Endometrial microvascular endothelial cells (primary cell): ENCODE data around the gene PUS1. TPM values are rescaled to one million over a fixed set of nuclear protein-coding genes. Genes with fewer than 3 reads are reported as not detected.

ENCODE experiments used
- in situ Hi-C: cut with HindIII; loops from 2 replicates; pipeline ENCODE4 v1.10.0; 2017; ENCODE audit warnings: low sequenced_read_pairs, low pct_unique_long_range_greater_than_20kb; ENCODE audit errors: inconsistent ontology term
- total RNA-seq: library from RNA; depleted of rRNA; stranded (reverse); fragments of >200 nt; gene quantifications from one replicate; pipeline ENCODE4 v1.2.3, GENCODE V29; 2015; ENCODE audit errors: inconsistent ontology term

Gene PUS1
- total RNA-seq, 1 donor from 2014 or later, result 27.0 TPM

DNA sequence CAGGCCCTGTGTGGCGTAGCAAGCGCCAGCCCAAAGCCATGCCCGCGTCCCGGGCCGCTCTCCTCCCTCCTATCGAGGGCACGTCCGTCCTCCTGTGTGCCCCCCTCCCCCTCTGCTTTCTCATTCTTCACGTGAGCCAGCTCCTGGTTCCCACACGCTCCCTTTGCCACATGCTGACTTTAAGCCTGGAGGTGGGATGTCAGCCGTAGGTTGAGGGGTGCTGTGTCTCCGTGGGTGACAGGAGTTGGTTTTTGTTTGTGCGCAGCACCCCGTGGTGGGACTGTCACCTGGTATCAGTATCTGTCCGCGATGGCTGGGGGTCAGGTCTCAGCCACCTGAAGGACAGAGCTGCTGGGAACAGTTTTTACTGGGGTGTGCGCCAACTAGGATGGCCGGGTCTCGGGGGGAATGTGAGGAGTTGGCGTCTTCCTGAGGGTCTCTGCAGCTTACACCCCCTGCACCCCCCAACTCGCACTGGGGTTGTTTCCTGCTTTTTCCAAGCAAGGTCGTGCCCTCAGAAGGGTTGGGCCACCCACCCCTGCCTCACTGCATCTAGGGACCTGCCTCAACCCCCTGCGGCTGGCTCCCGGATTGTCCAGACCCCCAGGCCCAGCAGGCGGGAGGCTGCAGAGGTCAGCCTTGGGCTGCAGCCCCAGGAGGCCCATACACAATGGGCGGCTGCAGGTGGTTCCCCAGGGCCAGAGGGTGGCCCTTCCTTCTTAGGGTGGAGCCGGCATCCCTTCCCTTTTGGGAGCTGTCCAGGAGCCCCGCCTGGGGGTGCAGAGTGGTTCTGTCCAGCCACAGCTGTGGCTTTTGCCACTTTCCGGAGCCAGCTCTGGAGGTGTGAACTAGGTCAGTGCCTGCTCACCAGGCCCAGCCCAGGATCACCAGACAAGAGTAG lies 27.4 kb upstream of the PUS1 start:
- in situ Hi-C loops, result no loop called here

DNA sequence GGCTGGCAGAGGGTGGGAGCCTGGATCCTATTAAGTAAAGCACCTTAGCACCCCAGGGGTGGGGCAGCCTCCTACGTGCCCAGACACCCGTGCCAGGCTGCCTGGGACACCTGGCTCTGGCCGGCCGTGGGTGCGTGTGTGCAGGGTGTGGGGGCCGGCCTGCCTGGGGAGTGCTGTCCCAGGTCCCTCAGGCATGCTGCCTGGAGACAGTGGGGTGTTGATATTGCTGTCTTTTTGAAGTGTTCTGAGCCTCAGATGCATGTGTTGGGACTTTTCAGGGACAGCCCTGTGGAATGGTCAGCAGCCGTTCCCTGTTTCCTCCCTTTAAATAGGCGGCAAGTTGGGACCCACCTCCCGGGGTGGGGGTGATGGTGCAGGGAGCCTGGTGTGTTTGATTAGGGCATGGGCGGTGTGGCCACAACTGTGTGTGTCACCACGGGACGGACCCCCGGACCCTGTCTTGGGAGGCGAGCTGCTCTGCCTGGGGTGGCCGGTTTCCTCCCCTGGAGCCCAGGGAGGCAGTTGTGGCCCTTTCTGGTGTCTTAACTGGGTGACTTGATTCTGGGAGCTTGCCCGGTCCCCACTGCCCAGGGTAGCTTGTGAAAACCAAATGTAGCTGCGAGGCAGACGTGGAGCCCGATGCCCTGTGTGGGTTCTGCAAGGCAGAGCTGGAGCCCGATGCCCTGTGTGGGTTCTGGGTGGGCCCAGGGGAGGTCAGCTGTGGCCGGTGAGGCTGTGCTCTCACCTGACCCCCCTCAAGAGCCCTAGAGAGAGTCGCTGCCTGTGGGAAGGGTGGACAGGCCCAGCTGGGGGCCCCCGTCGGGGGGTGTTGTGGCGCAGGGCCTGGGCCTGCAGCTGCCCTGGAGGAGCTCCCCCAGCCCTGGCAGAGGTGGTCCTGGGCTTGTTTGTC lies 26.5 kb upstream of the PUS1 start:
- in situ Hi-C loops, result no loop called here

DNA sequence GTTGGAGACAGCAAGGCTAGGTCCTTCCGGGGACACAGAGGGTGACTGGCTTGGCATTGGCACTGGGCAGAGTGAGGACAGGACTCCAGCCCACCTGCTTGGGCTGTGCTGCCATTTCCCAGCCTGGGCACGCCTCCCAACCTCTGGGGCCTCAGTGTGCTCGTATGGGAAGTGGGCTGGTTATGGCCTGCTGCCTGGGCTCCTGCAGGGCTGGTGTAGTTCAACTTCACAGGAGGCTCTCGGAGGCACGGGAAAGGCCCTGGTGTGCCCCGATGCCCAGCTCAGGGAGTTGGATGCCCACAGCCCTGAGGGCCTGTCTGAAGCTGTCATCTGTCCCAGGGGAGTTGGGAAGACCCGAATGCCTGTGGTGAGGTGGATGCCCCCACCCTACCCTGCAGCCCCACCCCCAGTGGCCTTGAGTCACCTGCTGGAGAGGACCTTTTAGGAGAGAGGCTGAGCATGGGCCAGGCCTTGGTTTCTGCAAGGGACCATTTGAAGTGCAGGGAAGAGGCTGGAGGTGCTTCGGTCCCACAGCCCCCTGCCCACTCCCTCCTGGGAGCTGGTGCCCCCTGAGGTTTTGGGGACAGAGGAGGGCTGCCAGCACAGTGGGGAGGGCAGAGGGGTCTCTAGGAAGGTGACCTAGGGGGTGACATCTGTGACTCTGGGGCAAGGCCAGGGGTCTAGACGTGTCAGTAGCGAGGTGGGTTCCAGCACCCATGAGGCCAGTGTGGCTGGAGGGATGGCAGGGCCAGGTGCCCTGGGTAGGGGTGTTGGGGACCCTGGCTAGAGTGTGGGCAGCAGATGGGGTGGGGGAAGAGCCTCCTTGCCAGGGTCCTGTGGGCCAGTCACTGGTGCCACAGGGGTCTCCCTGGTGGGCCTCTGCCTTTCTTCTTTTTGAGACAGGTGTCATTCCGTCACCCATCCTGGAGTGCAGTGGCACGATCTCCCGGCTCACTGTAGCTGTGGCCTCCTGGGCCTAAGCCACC lies 25.5 kb upstream of the PUS1 start:
- in situ Hi-C loops, result no loop called here

DNA sequence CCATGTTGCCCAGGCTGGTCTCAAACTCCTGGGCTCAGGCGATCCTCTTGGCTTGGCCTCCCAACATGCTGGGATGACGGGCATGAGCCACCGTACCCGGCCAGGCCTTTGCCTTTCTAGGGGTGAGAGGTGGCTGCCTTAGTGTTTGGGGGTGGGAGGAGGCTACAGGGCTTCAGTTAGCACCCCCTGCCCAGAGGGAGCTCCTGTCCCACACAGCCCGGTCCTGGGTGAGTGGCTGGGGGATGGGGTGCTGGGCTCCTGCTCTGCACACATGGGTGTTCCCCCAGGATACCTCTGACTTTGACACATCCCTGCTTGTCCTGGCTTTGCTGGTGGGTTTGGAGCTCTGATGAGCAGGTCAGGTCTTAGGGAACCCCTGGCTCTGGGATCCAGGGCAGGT lies 24.7 kb upstream of the PUS1 start:
- in situ Hi-C loops, result no loop called here

DNA sequence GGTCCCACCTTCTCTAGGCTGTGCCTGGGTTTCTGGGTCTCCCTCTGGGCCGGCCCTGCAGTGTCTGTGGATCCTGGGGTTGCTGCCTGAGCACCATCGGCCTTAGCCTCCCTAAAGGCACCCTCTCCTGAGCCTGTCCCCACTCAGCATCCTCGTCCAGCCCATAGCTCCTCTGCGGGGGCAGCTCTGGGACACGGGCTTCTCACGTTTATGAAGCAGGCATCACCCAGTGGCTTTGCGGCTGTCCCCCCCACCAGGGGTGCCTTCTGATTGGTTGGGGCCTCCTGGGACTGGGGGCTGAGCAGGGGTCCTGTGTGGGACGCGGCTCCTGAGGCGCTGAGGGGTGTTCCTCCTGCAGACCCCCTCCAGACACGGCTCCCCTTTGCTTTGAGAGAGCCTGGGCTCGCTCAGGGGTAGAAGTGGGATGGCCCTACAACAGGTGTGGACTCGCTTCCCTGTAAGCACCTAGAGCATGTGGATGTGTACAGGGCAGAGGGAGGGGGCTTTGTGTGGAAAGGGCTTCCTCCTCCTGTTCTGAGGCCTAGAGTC lies 23.9 kb upstream of the PUS1 start:
- in situ Hi-C loops, result no loop called here

DNA sequence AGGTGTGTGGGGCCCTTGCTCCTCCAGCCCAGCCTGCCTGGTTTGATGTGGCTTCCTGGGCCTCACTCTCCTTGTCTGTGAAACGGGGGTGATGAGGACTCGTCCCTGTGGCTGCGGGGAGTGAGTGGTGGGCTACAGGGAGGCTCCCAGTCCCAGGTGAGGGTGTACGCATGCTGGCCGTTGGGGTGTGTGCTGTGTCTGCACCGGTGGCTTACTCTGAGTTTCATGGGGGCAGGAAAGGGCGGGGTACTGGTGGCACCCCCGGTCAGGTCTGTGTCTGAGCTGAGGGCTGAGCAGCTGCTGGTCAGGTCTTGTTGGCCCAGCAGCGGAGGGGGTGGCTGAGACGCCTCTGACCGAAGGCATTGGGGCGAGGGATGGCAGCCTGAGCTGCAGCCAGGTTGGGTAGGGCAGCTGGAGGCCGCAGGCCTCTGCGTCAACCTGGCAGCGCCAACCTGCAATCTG lies 23.4 kb upstream of the PUS1 start:
- in situ Hi-C loops, result no loop called here

DNA sequence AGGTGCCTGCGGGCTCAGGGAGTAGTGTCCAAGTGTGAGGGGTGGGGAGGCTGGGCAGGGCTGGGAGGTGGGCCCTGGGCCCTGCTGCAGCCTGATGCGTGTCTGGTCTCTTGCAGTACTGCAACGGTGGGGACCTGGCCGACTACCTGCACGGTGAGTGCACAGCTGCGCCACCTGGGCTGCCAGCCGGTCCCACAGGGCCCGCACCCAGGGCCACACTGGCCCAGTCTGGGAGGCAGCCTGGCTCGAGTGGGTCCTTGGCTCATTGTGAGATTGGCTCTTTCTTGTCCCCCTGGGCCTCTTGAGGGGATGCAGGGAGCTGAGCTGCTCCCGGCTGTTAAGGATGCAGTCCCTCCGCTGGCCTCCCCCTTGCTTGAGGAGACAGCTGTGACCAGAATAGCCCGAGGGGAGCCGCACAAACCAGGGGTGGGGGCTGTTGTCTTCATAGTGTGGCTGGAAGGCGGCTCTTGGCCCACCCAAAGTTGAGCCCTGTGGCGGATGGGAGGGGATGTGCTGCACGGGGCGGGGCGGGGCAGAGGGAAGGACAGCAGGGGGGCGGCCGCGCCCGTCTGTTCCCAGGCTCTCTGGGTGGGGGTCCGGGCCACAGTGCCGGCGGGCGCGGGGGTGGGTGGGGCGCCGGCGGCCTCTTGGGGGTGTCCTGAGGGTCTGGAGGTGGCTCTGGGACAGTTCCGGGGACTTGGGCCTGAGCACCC lies 21.5 kb upstream of the PUS1 start:
- in situ Hi-C loops, result no loop called here

DNA sequence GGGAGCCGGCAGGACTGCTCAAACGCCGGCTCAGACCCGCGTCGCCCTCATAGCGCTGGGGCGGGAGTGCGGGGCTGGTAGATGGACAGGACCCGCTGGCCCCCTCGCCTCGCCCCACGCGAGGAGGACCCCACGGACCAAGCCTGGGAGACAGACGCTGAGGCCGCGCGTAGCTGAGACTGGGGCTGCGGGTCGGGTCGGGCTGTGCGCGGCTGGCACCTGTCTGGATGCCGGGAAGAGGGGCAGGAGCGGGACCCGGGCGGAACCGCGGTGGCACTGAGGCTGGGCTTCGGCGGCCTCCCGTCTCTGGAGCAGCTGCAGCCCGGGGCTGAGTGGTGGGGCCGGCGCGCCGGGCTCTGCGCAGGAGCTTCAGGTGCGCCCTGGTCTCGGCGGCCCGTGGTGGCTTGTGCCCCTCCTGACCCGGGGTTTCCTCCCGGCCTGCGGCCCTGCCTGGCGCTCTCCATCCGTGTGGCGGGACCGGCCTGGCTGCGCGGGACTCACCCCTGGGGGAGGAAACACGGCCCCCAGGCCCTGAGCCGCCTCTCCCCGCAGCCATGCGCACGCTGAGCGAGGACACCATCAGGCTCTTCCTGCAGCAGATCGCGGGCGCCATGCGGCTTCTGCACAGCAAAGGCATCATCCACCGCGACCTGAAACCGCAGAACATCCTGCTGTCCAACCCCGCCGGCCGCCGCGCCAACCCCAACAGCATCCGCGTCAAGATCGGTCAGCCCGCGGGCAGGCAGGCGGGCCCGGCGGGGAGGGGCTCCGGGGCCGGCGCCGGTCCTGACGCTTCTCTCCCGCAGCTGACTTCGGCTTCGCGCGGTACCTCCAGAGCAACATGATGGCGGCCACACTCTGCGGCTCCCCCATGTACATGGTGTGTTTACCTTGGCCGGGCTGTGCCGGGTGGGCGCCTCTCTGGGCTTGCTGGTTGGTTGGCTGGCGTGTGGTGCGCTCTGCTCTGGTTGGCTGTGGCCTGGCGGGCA lies 20.7 kb upstream of the PUS1 start:
- in situ Hi-C loops, result no loop called here

DNA sequence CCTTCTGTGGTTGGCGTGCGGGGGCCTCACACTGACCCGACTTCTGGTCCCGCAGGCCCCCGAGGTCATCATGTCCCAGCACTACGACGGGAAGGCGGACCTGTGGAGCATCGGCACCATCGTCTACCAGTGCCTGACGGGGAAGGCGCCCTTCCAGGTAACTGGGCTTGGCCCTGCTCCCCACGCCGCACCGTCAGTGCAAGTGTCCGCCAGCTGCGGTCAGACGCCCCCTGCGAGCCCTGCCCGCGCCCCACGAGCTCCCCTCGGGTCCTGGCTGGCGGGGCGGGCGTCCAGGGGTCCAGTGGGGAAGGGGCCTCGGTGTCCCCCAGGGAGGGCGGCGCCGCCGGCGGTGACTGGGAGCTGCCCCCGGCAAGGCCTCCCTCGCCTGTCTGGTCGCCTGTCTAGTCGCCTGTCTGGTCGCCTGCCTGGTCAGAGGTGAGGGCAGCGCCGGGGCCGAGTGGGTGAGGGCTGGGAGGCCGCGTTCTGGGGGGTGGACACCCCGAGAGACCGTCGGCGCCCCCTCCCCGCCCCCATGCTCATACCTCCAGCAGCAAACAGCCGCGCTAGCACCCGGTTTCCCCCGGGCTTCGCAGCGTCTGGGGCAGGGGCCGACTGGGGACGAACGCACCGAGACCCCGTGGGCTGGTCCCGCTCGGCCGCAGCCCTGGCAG lies 19.9 kb upstream of the PUS1 start:
- in situ Hi-C loops, result no loop called here

DNA sequence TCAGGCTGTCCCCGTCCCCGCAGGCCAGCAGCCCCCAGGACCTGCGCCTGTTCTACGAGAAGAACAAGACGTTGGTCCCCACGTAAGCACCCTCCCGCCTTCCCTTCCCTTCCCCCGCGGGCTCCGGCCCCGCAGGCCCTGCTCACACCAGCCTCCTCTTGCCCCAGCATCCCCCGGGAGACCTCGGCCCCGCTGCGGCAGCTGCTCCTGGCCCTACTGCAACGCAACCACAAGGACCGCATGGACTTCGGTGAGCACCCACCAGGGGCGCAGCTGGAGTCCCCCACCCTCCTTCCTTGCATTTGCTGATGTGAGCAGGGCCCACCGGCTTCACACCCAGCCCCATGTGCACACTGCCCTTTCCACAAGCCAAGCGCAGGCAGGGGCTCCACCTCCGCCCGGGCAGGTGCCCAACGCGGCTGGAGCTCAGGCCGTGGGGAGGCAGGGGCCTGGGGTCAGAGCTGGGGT lies 19.3 kb upstream of the PUS1 start:
- in situ Hi-C loops, result no loop called here

DNA sequence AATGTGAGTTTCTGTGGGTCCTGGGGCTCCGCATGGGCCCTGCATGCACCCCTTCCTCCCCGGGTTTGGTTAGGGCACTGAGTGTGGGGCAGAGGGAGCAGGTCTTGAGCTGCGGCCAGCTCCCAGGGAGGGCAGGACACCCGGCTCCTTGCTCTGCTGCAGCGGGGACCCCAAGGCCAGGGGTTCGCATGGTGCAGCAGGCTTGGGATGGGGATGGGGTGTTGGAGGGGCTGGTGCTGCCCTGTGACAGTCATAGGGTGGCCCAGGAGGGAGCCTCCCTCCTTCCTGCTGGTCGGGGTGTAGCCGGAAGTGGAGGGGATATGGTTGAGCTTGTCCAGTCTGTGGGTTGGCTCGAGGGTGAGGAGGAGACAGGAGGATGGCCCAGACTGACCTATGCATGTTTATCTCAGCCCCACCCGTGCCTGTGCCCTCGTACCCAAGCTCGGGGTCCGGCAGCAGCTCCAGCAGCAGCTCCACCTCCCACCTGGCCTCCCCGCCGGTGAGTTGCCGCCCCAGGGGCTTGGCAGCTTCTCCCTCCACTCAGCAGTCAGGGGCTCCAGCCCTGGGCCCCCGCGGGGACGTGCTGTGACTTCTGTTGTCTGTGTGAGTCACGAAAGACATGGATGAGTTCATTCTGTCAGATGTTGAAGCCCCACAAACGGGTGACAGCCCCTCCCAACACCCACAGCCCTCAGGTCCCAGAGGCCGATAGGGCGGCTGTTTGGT lies 18.6 kb upstream of the PUS1 start:
- in situ Hi-C loops, result no loop called here

DNA sequence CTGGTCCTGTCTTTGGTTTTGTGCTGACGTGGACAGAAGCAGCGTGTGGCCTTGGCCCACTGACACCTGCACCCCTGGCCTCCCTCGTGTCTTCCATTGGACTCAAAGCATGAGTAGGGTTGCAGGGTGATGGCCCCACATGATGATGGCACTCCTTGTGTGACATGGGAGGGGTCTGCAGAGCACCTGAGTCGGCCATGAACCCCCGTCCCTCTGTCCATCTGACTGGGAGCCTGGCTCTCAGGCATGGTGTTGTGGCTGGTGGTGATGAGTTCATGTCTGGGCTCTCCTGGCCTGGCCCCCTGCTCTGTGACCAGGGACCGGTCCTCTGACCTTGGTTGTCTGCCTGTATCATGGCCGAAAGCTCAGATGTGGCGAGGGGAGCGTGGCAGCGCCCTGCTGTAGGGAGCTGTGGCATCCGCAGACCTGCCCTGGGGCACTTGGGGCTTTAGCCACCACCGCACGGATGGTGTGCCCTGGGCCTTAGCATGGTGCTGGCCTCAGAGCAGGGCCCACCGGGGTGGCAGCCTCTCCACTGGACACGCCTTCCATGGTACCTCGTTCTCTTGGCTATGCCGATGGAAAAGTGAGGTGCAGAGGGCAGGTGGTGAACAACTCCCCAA lies 17.9 kb upstream of the PUS1 start:
- in situ Hi-C loops, result no loop called here

DNA sequence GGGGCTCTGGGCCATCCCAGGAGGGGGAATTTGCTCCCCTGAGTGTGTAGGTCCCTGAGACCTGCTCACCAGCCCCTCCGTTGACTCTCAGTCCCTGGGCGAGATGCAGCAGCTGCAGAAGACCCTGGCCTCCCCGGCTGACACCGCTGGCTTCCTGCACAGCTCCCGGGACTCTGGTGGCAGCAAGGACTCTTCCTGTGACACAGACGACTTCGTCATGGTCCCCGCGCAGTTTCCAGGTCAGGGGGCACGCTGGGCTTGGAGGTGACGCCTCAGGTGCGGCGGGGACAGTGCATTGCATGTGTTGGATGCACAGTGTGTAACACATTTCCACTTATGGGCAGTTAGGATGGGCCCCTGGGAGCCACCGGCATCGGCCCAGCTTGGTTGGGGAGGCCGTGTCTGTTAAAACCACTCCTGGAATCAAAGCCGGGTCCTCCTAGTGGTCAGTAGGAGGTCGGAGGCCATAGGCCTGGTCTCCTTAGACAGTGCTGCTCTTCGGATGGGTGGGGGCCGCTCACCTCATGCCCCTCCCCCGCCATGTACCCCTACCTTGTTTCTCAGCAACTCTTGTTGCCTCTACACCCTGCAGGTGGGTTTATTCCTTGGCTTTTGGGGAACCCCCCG lies 17.1 kb upstream of the PUS1 start:
- in situ Hi-C loops, result no loop called here

DNA sequence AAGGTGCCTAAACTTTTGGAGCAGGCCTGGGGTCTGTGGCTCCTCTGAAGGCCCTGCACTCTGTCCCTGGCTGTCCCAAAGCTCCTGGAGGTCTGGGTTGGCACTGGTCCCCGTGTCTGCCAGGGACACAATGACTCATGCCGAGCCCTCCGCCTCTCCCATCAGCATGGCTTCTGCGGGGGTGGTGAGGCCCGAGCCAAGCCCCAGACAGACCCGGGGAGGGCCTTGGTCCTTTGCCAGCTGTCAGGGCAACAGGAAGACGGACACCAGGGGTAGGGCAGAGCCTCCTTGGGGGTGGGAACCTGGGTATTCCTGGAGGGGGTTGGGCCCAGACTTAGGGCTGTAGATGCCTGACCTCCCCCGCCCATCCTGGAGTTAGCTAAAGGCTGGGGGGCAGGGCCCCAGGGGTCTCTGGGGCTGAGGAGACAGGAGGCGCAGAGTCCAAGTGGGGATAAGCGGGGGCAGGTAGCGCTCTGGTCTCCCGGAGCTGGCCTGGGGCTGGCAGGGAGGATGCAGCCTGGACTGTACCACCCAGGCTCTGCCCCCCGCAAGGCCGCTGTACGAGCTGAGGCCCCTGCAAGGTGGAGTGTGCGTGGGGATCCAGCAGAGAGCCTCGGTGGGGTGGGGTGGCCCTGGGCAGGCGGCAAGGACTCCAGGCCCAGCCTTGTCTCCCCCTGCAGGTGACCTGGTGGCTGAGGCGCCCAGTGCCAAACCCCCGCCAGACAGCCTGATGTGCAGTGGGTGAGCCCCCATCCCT lies 16.4 kb upstream of the PUS1 start:
- in situ Hi-C loops, result no loop called here
